Stimulated activated CD4-positive, alpha-beta T cell treated with anti-CD3 and anti-CD28 coated beads, Interleukin-1b, Interleukin-23, amount 100 ng/mL, for 1 hour (primary cell): ENCODE measurements around the gene METRN.

Source experiments
- DNase-seq, 2 donors: peaks; one replicate each; pipeline ENCODE4 v3.0.0-alpha.2; 2020; ENCODE audit warnings: low read depth in 2 of 2

Gene METRN

DNA sequence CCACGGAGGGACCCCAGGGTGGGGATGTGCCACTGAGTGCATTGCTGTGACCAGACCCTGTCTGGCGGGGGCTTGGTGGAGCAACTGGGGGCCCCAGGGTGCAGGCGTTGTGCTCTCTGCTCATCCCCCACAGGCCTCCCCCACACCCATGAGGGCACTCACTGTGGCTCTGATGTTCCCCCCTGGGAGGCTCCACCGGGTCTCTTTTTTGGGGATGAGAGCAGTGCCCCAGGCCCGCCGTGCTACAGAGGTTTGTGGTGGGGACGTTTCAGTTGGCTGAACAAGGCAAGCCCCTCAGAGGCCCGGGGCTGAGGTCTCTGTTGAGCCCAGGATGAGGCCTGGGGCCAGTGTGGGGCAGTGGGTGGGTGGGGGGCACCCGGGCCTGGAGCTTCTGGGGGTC lies 8.8 kb downstream of the METRN start:
- no peak for DNase-seq

DNA sequence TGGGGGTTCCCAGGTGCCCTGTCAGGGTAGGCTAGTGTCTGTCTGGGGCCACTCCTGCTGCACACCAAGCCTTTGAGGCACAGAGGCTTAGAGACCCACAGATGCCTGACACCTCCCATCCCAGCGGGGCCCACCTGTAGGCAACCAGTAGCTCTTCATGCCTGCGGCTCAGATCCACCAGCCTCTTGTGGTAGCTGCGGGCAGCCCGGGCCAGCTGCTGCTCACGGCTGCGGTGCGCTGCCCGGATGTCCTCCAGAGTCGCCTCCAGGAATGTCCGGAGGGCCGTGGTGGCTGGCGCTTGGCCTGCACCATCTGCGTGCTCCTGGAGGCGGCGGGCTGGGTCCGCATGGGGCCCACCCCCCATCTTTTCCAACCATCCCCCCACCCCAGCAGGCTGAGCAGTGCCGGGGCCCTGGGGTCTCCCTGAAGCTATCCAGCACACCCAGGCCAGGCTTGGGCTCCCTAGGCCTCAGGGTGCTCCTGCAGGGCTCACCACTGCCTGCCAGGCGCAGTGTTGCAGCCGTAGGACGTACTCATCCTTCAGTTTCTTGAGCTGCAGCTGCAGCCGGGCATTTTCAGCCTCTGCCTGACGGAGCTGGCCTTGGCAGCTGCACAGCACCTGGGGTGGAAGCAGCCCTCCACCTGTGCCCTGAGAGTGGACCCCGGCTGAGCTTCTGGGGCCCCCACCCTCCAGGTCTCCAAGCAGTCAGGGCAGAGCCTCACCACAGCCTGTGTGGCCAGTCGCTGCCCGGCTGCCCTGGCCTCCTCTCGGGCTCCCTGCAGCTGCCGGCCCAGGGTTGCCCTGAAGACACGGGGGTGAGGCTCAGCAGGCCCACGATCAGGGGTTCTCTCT lies 9.5 kb downstream of the METRN start:
- no peak for DNase-seq

DNA sequence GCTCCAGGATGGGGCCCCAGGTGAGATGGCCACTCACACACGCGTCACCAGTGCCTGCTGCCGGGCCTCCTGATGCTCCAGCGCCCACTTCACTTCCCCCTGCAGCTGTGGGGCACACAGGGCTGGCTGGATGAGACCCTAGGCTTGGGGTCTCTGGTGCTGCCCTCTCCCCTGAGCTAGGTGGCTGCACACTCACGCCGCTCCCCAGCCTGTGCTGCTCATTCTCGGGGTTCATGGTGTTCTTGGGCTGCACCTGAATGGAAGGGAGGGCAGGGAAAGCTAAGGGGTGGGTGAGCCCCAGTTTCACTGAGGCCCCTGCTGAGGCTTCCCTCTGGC lies 10.1 kb downstream of the METRN start:
- no peak for DNase-seq

DNA sequence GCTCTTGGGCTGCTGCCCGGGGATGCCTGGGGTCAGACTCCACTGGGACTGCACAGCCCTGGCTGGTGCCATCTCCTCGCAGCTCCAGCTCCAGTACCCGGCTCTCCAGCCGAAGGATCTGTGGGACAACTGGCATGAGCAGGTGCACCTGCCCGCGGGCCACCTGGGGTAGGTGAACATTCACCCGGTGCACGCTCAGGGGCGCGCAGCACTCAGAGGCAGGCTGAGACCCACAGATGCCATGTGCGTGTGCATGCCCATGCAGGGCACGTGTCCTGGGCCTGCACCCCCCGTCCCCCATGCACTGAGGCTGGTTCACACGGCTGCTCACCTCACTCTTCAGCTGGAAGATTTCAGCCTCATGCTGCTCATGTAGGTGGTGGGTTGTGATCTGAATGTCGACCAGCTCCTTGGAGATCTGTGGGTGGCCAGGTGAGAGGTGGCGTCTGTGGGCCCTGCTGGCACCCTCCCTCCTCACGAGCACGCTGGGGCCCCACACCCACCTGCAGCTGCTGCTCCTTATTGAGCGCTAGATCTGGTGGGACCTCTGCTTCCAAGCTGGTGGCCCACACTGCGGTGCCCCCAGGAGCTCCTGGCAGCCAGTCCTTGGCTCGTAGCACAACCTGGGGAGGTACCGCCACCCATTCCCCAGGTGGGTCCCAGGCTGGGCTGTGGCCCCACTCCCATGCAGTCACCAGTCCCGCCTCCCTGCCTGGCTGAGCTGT lies 10.7 kb downstream of the METRN start:
- no peak for DNase-seq

- no peak for DNase-seq
These were observed 11.2 kb downstream of the METRN start for GRCh38 chr16:726188-726437.

DNA sequence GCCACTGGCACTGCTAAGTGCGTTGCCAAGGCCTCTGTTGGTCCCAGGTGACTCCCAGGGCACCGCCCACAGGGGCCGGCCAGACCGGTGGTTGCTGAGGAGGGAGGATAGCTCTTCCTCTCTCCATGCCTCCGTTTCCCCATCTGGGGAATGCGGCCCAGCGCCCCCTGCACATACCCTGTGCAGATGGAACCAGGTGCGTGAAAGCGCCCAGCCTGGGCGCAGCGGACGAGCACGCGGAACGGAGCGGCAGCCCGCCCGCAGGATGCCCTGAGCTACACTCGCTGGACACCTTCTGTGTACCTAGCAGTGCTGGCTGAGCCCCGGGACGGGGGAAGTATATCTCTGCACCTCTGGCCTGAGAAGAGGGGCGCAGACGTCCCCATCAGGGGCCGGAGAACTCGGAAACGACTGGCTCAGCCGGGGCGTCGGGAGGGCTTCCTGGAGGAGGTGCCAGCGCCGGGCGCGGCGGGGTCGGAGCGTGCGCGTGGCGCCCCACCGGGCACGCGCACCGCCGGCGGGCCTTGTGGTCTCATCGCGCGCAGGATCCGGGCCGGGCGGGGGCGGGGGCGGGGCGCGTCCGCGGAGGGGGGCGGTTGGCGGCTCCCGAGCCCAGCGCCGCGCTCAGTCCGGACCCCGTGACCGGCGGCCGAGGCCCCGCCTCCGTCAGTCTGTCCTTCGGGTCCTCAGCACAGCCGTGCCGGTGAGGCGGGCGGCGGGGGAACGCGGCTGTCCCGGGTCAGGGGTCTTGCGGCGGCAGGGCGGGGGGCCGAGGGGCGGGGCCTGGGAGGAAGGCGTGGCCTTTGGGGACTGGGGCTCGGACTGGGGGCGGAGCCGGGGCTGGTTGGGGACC lies 11.7 kb downstream of the METRN start, which contains the start of the genes CCDC78 and HAGHL:
CCDC78 (minus strand) TSS at position 6 of the 853 bp plus-strand sequence. CDS start 76 bp downstream, outside the sequence.
HAGHL (plus strand) TSS at position 669 of the 853 bp plus-strand sequence. CDS start 404 bp downstream, outside the sequence.
- peak in 1 of 2 donors; percentile 18 for DNase-seq

- no peak for DNase-seq
These were observed 12.5 kb downstream of the METRN start for GRCh38 chr16:727291-727977.

GRCh38 chr16:728131-728889 lies 13.4 kb downstream of the METRN start:
- no peak for DNase-seq

DNA sequence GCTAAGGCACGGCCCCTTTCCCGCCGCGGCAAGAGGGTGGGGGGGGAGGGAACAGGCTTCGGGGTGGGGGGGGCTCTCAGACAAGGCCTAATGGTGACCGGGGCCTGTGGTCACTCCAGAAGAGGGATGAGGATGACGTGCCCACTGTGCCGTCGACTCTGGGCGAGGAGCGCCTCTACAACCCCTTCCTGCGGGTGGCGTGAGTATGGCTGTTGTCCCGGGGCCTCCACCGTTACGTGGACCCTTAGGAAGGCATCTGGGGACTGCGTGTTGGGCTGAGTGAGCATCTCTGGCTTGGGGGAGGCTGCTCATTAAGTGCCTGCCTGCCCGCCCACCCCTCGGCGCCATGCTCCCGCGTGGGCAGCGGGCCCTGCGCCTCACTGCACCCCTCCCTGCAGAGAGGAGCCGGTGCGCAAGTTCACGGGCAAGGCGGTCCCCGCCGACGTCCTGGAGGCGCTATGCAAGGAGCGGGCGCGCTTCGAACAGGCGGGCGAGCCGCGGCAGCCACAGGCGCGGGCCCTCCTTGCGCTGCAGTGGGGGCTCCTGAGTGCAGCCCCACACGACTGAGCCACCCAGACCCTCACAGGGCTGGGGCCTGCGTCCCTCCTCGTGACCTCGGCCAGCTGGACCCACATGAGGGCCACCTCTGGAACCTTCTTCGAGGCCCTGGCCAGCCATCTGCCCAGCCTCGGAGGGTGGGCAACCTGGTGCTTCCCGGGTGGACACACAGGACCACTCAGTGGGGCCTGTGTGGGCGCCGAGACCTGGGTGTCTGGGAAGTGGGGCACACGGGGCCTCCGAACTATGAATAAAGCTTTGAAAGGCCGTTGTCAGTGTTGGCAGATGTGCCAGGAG lies 14.2 kb downstream of the METRN start:
- DNase-seq: no peak

DNA sequence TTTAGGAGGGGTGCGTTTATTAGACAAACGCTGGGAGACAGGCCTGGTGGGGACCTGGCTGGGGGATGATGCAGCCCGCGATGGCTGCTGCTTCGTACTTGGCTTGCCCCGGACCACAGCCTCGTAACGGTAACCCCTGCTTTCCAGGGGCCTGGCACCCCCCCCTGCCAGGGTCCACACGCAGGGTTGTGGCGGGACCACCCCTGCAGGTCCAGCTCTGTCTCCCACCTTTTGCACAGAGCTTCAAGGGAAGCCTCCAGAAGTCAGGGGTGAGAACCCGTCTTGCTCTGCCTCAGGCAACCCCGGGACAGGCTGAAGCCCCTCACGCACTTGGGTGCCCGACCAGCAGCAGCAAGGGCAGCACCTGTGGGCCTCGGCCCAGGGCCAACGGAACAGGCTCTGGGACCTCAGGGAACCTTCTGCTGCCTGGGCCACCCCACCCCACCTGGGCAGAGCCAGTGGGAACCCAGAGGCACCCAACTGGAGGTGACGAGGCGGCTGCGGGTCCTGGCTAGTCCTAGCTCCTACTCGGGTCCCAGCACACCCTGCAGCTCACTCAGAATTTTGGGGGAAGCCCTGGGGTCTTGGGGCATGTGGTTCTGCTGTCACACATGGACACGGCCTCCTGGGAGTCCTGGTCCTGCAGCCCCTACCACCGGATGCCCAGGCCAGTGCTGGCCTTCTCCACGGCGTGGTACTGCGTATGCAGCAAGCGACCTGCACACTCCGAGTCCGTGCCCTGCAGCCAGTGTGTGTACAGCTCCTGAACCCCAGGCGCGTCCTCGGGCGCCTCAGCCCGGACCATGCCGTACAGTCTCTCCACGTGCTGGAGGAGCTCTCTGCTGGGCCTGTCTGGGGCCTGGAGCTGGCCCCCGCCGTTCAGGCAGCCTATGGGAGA lies 15.1 kb downstream of the METRN start:
- no peak for DNase-seq

- no peak for DNase-seq
These were observed 16.0 kb downstream of the METRN start for GRCh38 chr16:730666-731509.

- DNase-seq: no peak
These were observed 17.4 kb downstream of the METRN start for GRCh38 chr16:732332-732731.

DNA sequence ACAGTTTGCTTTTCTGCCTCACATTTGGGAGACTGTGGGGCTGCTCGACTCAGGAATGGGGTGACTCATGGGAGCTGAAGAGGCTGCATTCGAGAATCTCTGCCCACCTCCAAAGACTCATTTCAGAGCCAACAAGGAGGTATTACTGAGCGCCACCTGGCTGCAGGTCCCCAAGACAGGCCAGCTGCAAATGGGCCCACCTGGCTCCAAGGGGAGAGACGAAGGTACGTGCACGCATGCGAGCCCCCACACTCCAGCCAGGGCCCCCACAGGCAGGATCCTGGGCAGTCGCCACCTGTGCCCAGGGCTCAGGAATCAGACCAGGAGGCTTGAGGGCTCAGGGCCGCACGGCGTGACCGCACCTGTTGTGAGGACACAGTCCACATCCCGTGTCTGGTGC lies 18.0 kb downstream of the METRN start:
- DNase-seq: no peak

GRCh38 chr16:733382-734207 lies 18.7 kb downstream of the METRN start:
- DNase-seq: no peak

GRCh38 chr16:734208-734980 lies 19.5 kb downstream of the METRN start:
- no peak for DNase-seq
